Testis (tissue), 2 donors: Measurements from ENCODE around the gene IL23R.

ENCODE experiments used
- CTCF ChIP-seq, 3 experiments: fragments of 450-650 bp in 2 of 3; fragments of 200-600 bp in 1 of 3; sonication (generic) in 1 of 3; IDR thresholded peaks; one replicate each; pipeline ENCODE4 v1.5.1; 2016 to 2019; ENCODE audit warnings: antibody characterized with exemption in 3 of 3, mild to moderate bottlenecking in 2 of 3, moderate library complexity in 1 of 3
- POLR2A ChIP-seq: fragments of 450-650 bp; IDR thresholded peaks from one replicate; pipeline ENCODE4 v1.6.1; 2017; ENCODE audit warnings: antibody characterized with exemption, mild to moderate bottlenecking, moderate library complexity

GRCh38 chr1:67188137-67188536 lies 21.9 kb downstream of the IL23R start:
- TF ChIP-seq POLR2A, result no peak
- TF ChIP-seq CTCF (IDR thresholded peaks at IDR 0.05), result no peak
